GM12873 (cell line): ENCODE results near the gene MTMR4.

ENCODE experiments used
- TF ChIP-seq, protein P1 (sequence below): IDR thresholded peaks from 2 replicates; pipeline ENCODE4 v1.5.1; 2012; ENCODE audit warnings: low read depth, mild to moderate bottlenecking, moderate library complexity, low read length, control low read depth; ENCODE audit not compliant: insufficient read depth; ENCODE audit errors: missing control alignments

MTMR4 gene

DNA sequence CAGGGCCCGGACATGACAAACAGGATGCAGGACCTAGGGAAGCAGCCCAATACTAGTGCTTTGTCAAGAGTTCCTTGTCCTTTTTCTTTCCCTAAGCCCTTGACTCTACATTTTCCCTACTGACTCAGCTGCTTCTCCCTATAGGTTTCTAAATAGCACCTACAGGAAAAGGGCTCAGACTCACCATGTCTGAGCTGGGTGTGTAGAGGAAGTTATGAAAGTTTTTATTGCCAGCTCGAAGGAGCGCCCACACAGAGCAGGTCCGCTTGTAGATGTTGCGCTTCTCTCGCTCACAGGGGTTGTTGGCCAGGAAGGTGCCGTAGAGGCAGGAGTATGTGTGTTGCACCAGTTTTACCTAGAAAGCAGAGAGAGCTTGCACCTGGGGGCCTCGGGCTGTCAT, 10.6 kb downstream of the MTMR4 start:
- TF ChIP-seq, protein P1, sequence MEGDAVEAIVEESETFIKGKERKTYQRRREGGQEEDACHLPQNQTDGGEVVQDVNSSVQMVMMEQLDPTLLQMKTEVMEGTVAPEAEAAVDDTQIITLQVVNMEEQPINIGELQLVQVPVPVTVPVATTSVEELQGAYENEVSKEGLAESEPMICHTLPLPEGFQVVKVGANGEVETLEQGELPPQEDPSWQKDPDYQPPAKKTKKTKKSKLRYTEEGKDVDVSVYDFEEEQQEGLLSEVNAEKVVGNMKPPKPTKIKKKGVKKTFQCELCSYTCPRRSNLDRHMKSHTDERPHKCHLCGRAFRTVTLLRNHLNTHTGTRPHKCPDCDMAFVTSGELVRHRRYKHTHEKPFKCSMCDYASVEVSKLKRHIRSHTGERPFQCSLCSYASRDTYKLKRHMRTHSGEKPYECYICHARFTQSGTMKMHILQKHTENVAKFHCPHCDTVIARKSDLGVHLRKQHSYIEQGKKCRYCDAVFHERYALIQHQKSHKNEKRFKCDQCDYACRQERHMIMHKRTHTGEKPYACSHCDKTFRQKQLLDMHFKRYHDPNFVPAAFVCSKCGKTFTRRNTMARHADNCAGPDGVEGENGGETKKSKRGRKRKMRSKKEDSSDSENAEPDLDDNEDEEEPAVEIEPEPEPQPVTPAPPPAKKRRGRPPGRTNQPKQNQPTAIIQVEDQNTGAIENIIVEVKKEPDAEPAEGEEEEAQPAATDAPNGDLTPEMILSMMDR, result no peak

DNA sequence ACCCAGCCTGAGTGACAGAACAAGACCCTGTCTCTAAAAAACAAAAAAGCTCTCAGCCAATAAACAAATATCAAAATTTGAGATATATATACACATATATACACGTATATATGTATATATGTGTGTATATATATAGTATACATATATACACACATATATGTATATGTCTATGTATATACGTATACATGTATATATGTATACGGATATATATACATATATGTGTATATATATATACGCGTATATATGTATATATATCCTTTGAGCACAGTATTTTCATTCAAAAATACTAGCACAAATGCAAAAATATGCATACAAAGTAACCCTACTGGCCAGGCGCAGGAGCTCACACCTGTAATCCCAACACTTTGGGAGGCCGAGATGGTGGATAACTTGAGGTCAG, 13.0 kb downstream of the MTMR4 start:
- TF ChIP-seq, protein P1, result no peak

DNA sequence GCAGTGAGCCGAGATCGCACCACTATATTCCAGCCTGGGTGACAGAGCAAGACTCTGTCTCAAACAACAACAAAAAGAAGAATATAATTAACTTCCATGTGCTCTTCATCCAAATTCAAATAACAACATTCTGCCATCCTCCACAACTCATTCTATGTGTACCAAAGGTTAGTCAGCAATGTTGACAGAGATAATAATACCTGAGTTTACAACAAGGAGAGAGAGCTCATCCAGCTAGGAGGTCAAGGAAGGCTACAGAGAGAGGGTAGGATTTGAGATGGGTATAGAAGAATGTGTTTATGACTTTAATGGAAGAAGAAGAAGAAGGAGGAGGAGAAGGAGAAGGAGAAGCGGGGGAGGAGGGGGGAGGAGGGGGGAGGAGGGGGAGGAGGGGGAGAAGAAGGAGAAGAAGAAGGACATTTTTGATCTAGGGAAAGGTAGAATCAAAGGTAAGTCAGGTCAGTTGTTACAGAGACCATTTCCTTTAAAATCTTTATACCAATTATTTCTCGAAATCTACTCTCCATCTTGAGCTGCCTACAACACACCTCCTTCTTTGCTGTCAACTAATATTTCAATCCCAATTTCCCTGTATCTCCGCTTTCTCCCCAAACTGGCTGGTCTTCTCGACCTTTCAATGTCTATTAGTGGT, 16.1 kb downstream of the MTMR4 start:
- TF ChIP-seq, protein P1, result no peak

DNA sequence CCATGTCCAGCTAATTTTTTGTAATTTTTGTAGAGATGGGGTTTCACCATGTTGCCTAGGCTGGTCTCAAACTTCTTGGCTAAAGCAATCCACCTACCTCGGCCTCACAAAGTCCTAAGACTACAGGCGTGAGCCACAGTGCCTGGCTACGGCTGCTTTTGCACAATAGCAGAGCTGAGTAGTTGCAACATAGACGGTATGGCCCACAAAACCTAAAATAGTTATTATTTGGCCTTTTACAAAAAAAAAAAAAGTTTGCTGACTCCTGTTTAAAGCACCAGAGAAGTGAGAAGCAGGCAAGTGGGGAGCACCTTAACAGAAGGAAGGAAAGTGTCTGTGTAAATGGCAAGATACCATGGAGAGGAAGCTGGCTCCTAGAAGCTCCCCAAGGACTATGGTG, 20.9 kb downstream of the MTMR4 start:
- TF ChIP-seq, protein P1, result no peak

DNA sequence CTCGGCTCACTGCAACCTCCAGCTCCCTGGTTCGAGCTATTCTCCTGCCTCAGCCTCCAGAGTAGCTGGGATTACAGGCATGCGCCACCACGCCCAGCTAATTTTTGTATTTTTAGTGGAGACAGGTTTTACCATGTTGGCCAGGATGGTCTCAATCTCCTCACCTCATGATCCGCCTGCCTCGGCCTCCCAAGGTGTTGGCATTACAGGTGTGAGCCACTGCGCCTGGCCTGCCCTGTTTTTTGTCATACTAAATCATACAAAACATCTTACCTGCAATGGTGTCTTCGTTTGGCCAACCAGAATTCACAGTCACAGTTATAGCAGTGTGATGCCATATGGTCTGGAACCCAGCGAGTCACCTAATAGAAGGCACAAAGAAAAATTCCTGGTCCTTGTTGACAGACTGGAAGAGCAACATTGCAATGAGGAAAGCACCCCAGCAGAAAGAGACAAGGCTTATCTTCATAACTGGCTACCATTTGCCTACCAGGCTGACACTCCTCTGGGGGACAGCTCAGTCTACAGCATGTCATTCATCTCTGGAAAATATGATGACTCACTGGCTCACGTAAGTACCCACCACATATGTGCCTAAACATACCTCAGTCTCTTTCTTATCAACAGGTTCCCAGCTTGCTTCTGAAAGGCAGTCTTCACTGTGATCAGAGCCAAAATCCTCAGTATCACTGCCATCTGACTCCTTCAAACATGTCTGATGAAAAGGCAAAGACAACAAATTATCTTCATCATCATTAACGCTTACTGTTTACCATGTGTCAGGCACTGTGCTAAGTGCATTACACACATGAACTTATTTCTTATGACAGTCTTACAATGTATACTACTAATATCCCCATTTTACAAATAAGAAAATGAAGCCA, 22.0 kb downstream of the MTMR4 start:
- TF ChIP-seq, protein P1, result no peak

DNA sequence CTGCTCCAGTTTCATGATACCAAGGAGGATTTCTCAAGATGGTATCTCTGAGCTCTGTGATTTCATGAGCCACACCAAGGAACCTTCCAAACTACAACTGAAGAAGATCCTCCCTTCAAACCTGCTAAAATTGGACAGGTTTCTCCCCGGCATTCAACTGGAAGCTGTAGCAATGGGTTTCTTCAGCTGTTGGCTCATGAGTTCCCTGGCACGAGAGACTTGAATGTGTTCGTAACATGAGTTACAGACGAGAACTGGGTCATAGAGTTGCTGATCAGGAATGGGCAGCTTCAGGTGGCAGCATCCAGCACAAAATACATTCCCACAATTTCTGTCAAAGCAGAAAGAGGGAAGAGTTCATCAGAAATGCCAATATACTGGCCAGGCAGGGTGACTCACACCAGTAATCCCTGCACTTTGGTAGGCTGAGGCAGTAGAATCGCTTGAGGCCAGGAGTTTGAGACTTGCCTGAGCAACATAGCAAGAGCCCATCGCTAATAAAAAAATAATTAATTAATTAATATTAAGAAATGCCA, 22.9 kb downstream of the MTMR4 start:
- TF ChIP-seq, protein P1, result no peak

DNA sequence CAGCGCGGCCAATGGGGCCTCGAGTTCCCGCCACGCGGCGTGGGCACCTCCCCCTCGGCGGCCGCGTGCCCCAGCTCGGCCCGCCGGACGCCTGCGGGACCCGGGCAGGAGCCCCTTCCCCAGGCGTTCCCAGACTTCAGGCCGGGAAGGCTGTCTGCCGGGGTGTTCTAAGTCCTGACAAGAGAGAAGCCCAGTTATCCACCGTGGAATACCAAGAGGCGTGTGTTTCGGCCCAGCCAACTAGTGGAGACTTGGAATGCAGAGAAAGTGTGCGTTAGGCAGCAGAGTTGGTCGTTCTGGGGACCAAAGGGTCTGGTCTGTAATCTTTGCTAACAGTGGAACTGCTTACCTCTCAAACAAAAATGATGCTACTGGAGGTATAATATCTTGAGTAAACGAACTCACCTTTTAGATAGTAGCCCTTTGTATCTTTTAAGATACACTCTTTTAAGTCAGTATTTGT, 26.0 kb downstream of the MTMR4 start:
- TF ChIP-seq, protein P1, result no peak
